SK-N-MC (cell line): Measurements from ENCODE around the gene TFCP2.

ENCODE experiments used
- EZH2 ChIP-seq: fragments of 200-600 bp; sonication (generic); IDR thresholded peaks from one replicate; pipeline ENCODE4 v1.6.1; 2017; ENCODE audit warnings: antibody characterized with exemption
- POLR2AphosphoS5 ChIP-seq: IDR thresholded peaks from 2 replicates; pipeline ENCODE4 v1.6.1; 2012; ENCODE audit warnings: mild to moderate bottlenecking, low read depth, low read length, borderline replicate concordance

DNA sequence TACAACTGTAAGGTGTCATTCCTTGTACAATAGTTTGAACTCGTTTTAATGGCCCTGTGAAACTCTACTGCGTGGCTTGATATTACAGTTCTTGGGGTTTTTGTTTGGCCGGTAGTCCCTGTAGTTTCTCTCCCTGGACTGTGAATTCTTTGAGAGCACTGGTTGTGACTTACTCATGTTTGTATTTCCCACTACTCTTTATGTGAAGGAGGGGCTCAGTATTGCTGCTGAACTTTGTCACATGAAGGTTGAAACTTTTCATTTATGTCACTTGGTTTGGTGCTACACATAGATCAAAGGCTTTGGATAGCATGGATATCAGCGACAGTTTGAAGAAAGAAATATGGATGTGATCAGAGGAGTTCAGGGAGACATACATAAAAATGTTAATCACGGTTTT, 46.4 kb upstream of the TFCP2 start:
- no peak for TF ChIP-seq EZH2
- no peak for TF ChIP-seq POLR2AphosphoS5
